Brain pericyte (primary cell): ENCODE data around the gene TRPM2.
"Not testable (repeated sequence)": the region's sequence is repeated elsewhere in the genome, so short reads cannot be mapped to it uniquely, and the experiment has no call there.

Experiments
- DNase-seq: peaks from one replicate; pipeline ENCODE4 v3.0.0-alpha.2; 2012; ENCODE audit warnings: low read depth, low spot score

TRPM2 gene

DNA sequence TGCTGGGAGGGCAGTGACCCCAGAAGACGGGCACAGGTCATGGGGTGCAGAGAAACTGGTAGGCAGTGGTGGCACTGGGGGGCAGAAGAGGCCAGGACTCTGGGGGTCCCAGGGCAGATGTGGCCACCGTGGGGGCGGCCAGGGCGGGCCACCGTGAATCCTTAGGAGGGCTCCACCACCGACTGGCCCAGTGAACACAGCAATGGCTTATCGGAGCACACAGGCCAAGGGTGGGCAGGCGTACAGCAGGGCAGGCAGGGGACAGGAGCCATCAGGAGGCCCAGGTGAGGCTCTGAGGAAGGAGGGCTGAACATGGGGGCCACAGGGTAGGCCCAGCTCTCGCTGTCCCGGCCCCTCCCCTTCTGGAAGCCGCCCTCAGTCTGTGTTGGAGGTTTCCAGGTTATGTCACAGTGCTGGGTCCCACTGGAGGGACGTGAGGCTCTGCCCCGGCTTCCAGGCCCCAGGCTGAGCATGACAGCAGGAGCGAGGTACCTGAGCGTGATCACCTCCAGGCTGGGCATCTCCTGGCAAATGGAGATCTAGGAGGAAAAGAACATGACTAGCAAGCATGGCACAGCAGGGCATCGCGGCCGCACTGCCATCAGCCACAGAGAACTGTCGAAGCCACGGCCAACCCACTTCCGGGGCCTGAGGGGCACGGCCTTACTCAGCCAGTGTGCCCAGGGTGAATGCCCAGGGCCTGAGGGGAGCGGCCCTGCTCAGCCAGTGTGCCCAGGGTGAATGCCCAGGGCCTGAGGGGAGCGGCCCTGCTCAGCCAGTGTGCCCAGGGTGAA is 18.0 kb upstream of the TRPM2 start:
- no peak for DNase-seq

GRCh38 chr21:44337449-44337848 is 16.0 kb upstream of the TRPM2 start:
- no peak for DNase-seq

DNA sequence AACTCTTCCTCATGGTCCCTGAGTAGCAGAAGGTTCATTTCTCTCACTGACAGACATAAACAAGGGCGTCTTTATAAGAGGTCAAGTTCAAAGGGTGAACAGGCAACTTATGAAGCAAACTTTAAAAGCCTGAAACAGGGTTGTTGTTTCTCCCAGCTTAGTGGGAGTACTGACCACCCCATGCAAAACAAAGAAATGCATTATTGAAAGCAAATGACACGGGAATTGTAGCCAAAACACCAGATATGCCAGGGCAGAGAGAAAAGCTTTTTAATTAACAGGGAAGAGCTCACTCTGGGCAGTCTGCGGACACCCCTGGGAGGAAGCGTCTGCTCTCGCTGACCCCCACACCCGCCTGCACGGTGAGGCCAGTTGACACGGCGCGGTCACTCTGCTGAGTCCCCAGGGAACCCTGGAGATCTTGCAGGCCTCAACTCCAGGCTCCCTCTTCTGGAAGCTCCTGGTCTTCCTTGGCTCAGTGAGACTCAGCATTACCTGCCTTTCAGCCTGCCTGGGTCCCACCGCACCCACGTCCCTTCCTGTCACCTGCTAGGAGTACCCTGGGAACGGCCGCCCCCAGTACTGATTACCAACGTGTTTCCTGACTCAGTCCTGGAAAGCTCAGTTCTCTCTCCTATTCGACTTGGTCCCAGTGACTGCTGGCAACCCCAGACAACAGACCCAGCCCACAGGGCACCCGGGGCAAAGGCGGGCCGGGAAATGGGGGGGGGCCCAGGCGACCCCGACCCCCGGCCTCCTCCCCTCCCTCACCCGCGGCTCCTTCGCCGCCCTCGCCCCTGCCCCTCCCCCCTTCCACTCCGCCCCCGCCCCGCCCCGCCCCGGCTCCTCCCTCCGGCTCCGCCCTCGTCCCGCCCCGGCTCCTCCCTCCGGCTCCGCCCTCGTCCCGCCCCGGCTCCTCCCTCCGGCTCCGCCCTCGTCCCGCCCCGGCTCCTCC is 15.2 kb upstream of the TRPM2 start:
- no peak for DNase-seq

DNA sequence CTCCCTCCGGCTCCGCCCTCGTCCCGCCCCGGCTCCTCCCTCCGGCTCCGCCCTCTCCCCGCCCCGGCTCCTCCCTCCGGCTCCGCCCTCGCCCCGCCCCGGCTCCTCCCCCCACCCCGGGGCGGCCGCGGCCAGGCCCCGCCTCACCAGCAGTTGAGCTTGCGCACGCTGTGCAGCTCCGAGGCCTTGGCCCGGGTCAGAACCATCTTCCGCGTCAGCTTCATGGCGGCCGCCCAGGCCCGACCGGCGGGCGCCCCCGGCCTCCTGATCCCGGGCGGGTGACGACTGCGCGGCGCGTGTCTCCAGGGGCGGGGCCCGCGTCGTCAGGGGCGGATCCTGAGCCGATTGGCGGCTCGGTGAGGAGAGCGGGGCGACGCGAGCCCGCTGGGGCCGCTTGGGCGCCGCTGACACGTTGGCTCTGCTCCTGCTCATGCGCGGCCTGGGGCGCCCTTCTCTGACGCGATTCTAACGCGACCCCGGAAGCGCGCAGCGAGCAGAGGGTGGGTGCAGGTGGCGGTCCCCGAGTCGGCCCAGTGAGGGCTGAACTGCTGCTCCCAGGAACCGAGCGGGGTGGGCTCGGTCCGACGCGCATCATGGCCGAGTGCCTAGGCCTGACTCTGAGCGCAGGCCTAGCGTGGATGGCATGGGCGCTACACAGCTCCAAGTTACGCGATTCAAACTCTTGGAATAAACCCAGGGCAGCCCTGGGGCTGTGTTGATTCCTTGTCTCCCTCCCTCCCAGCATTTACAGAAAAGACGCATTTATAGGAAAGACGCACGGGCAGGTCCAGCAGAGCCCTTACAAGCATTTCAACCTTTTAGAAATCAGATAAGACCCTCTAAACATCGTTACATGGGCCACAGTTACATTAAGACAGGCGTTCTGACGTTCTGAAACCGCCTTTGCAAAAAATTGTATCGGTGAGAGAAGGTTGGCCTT is 14.2 kb upstream of the TRPM2 start, which contains the start of gene CFAP410:
Gene CFAP410, minus strand, starts transcription at position 420 of the 940 bp plus-strand sequence. Its CDS starts 196 bp downstream, at position 224.
- DNase-seq, result peak; percentile 86

- not testable (repeated sequence) for DNase-seq
Observed at GRCh38 chr21:44341726-44342458, 11.5 kb upstream of the TRPM2 start.

DNA sequence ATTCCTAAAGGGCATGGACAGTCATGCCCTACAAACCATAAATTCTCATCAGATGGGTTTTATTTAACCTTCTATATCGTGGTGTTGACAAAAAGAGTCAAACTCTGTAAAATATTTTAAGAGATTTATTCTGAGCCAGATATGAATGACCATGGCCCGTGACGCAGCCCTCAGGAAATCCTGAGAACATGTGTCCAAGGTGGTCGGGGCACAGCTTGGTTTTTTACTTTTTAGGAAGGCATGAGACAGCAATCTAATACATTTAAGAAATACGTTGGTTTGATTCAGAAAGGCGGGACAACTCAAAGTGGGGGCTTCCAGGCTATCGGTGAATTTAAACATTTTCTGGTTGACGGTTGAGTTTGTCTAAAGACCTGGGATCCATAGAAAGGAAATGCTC is 10.4 kb upstream of the TRPM2 start:
- DNase-seq, result not testable (repeated sequence)

GRCh38 chr21:44344541-44345183 is 8.8 kb upstream of the TRPM2 start:
- DNase-seq, result no peak

GRCh38 chr21:44345495-44345894 is 7.9 kb upstream of the TRPM2 start:
- no peak for DNase-seq

- no peak for DNase-seq
Observed at GRCh38 chr21:44347911-44348451, 5.4 kb upstream of the TRPM2 start.

DNA sequence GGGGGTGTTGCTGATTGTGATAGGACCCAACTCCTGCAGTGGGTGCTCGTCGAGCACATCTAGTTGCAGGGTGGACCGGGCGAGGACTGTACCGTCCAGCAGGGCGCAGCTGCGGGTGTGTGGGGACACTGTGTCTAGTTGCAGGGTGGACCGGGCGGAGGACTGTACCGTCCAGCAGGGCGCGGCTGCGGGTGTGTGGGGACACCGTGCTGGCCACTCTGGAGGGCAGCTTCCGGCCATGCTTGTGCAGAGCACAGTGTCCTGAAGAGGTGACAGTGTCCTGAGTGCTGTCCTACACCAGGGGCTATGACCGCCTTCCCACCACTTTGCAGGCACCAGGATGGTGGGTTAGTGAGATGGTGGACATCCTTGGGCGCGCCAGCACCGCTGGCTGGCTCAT is 4.6 kb upstream of the TRPM2 start:
- no peak for DNase-seq

- DNase-seq, result no peak
Observed at GRCh38 chr21:44349416-44349846, 4.0 kb upstream of the TRPM2 start.

- no peak for DNase-seq
Observed at GRCh38 chr21:44349847-44350772, 3.3 kb upstream of the TRPM2 start.

- DNase-seq, result no peak
Observed at GRCh38 chr21:44350773-44351481, 2.5 kb upstream of the TRPM2 start.

DNA sequence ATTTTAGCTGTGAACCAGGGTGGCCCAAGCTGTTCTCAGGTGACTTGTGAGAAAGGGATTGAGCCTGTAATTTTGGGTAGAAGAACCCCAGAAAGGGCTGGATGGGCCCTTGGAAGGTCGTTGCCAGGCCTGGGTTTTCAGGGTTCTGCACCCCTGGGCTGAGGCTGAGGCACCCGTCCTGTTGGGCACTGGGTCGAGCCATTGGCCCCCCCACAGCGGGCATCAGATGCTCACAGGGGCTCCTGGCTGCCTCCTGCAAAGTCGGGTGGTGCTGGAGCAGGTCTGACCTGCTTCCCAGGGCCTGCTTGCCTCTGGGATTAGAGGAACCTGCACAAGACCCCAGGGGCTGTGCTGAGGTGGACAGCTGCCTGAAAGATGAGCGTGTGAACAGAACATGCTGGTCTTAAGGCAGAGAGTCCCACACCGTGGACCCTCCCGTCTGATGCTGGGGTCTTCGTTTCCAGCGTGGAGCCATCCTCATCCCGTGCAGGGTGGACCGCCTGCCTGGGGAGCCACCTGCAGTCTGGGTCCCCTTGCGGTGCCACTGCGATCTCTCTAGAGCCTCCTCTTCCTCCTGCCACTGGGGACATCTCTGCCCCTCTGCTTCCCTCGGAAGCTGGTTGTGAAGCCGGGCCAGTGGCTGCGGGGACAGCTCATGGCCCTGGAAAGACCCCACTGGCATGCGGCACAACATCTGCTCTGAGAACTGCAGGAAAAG is 1.7 kb upstream of the TRPM2 start:
- DNase-seq, result no peak

DNA sequence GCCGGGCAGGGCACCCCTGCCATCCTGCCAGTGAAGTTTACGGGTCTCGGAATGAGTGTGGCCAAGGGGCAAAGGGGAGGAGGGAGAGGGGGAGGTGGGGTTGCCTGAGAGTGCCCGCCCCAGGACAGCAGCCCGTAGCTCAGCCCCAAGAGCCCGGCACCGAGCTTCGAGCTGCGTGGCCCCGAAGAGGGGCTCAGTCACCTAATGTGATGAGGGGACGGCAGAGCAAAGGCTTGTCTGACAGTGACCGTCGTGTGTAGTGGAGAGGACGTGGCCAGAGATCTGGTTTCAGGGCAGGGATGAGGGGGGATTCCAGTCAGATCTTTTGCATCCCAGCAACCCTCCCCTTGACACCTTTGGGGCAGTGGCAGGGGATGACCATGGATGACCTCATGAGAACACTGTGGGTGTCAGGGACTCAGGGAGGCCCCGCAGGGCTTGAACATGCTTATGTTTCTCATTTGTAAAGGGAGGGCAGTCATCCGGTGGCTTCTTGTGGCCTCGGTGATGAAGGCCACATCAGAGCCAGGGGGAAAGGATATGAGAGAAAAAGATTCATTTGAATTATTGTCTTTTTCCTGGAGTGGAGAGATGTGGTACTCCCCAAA is 1.1 kb upstream of the TRPM2 start:
- DNase-seq, result no peak

DNA sequence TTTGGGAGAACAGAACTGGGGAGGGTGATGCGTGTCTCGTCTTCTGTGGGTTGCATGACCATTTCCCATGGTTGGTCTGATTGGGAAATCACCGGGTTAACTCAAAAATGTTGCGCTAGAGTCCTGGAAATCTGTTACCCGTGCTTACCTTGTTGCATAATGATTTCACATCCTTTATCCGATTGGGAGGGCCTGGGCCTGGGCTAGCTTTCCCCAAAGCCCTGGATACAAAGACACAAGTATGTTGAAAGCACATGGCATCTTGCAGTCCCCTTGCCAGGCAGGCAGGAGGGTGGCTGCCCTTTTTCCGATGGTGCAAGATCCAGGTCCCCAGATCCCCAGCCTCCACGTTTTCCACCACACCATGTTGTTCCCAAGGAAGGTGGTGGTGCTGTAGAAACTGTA is 582 bp downstream of the TRPM2 start:
- DNase-seq, result no peak
